ENCODE data around the gene EGLN1. TPM values are rescaled to one million over a fixed set of nuclear protein-coding genes. Genes with fewer than 3 reads are reported as not detected.

EGLN1 gene
- total RNA-seq, 6 experiments from 2014 or later = 19.3 to 66.5 (median 38.9) TPM

DNA sequence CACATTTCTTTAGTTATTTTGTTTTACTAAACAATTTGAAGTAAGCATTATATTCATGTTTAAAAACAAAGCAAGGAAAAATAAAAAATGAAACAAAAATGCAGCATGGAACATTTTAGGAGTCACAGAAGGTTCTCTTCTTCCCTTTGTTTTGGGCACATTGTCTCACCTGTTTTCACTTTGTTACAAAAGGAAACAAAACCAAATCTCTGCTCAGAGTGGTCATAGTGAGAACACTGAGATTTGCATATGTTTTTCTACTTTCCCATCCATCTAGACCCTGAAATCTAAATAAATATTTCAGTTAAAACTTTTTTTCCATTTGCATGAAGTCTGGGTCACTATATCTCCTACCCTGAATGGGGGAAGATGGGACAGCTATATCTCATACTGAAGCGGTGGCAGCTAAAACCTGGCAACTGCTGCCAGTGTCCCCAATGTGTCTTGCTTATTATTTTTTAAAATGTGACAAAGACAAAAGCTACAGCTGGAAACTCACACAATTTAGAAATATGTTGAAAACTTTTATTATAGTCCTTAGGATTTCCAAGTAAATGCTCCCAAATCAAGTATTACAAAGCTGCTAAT is 87.9 kb downstream of the EGLN1 start:
- Histone ChIP-seq H3K9me3 (no peaks in the 10 kb centered on the region), H3K27me3 (no peaks in the 10 kb centered on the region), H3K4me1 (peaks cover 0 to 44% (median 22%) of the 10 kb centered on the region in 4 donors), H3K27ac (no peak overlapping the region), H3K4me3 (peak overlapping the region in 2 of 3 donors; percentile 11 to 16), H3K36me3 (no peaks in the 10 kb centered on the region)
- ATAC-seq (no peak), DNase-seq (no peak)
- 78% methylated on average over 1 of the region's 1 CpG for WGBS (ENCODE audit: insufficient coverage, low coverage, low lambda C conversion rate, missing lambda C conversion rate)
- TF ChIP-seq, protein P1, sequence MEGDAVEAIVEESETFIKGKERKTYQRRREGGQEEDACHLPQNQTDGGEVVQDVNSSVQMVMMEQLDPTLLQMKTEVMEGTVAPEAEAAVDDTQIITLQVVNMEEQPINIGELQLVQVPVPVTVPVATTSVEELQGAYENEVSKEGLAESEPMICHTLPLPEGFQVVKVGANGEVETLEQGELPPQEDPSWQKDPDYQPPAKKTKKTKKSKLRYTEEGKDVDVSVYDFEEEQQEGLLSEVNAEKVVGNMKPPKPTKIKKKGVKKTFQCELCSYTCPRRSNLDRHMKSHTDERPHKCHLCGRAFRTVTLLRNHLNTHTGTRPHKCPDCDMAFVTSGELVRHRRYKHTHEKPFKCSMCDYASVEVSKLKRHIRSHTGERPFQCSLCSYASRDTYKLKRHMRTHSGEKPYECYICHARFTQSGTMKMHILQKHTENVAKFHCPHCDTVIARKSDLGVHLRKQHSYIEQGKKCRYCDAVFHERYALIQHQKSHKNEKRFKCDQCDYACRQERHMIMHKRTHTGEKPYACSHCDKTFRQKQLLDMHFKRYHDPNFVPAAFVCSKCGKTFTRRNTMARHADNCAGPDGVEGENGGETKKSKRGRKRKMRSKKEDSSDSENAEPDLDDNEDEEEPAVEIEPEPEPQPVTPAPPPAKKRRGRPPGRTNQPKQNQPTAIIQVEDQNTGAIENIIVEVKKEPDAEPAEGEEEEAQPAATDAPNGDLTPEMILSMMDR (IDR thresholded peaks at IDR 0.05) = no peak
- TF ChIP-seq POLR2A (IDR thresholded peaks at IDR 0.05) = no peak
- intact Hi-C loops (cut with DNase I) = no loop called here

DNA sequence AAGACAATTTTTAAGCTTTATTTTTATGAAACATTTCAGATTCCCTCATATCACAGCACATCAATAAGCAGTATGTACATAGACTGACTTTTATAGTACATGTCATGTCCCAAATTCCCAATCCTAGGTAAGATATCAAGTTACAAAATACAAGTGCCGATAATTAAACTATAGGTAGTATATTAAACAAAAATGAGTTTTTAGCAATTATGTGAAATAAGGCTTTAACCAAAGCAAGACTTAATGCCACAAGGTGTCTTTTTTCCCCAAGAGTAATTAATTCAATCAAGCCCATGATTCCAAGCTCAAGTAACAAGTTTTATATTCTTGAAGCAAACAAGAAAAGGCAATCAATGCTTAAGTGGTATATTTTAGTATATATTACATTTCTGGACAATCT is 89.3 kb downstream of the EGLN1 start:
- H3K9me3 ChIP-seq = no peaks in the 10 kb centered on the region
- H3K36me3 ChIP-seq = no peaks in the 10 kb centered on the region
- H3K27ac ChIP-seq = no peak overlapping the region
- H3K4me3 ChIP-seq = no peak overlapping the region
- no peaks in the 10 kb centered on the region for H3K27me3 ChIP-seq
- intact Hi-C loops (cut with DNase I) = no loop called here
- ATAC-seq (no peak), DNase-seq (no peak)
- TF ChIP-seq POLR2A (IDR thresholded peaks at IDR 0.05) = no peak
- TF ChIP-seq, protein P1 (IDR thresholded peaks at IDR 0.05) = no peak
- H3K4me1 ChIP-seq = peaks cover 0 to 42% (median 19%) of the 10 kb centered on the region in 4 donors
- WGBS (ENCODE audit: insufficient coverage, low coverage, low lambda C conversion rate, missing lambda C conversion rate) = 100% methylated on average over 1 of the region's 1 CpG

DNA sequence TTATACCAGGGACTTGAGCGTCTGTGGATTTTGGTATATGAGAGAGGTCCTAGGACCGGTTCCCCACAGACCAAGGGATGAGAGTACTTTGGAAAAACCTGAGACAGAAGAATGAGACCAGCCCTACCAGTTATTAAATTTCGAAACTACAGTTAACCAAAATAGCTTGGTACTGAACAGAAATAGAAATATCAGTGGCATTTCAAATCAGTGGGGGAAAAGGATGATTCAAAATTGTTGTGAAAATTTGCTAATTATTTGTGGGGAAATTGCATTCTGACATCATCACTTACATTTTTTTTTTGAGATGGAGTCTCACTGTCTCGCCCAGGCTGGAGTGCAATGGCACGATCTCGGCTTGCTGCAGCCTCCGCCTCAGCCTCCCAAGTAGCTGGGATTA is 92.6 kb downstream of the EGLN1 start:
- no peak for DNase-seq
- ATAC-seq = no peak
- Histone ChIP-seq H3K36me3 (no peaks in the 10 kb centered on the region), H3K9me3 (no peaks in the 10 kb centered on the region), H3K4me3 (no peak overlapping the region), H3K27ac (no peak overlapping the region), H3K4me1 (peaks cover 0 to 24% (median 8%) of the 10 kb centered on the region in 4 donors), H3K27me3 (no peaks in the 10 kb centered on the region)
- 88% methylated on average over 7 of the region's 7 CpGs for WGBS (ENCODE audit: insufficient coverage, low coverage, low lambda C conversion rate, missing lambda C conversion rate)
- TF ChIP-seq, protein P1 (IDR thresholded peaks at IDR 0.05) = no peak
- TF ChIP-seq POLR2A (IDR thresholded peaks at IDR 0.05) = no peak
- intact Hi-C loops (cut with DNase I) = no loop called here

DNA sequence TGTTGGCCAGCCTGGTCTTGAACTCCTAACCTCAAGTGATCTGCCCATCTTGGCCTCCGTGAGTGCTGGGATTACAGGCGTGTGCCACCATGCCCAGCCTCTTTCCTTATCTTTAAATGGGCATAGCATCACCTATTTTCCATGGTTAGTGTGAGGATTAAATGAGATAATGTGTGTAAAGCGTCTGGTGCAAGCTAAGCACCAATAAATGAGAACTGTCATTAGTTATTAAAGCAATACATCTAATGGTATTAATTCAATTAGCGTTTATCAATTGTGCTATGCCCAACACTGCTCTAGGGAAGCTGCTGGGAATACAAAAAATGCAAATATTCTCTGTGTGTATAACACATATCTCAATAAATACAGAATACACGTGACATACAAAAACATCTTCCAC is 94.5 kb downstream of the EGLN1 start:
- Histone ChIP-seq H3K4me3 (no peak overlapping the region), H3K4me1 (peaks cover 0 to 8% (median 0%) of the 10 kb centered on the region in 4 donors), H3K27ac (no peak overlapping the region), H3K27me3 (no peaks in the 10 kb centered on the region), H3K9me3 (no peaks in the 10 kb centered on the region), H3K36me3 (no peaks in the 10 kb centered on the region)
- ATAC-seq = no peak
- intact Hi-C loops (cut with DNase I) = no loop called here
- WGBS (ENCODE audit: insufficient coverage, low coverage, low lambda C conversion rate, missing lambda C conversion rate) = 86% methylated on average over 5 of the region's 5 CpGs
- DNase-seq = no peak
- no peak for TF ChIP-seq POLR2A (IDR thresholded peaks at IDR 0.05)
- TF ChIP-seq, protein P1 (IDR thresholded peaks at IDR 0.05) = no peak
